AG04450 (cell line): Measurements from ENCODE around the gene PRKG1. TPM values are rescaled to one million over a fixed set of nuclear protein-coding genes. Genes with fewer than 3 reads are reported as not detected.

Experiments used
- CTCF ChIA-PET: fragments of 300-600, 350-600 bp; formaldehyde crosslinking; extraction: SDS; loops from one replicate; lab custom pipeline; 2022; ENCODE audit warnings: antibody characterized with exemption, inconsistent platforms; lab: Charles Lee
- POLR2A ChIA-PET: fragments of 350-600 bp; formaldehyde crosslinking; extraction: SDS; loops from one replicate; lab custom pipeline; 2021; ENCODE audit warnings: antibody characterized with exemption, inconsistent platforms; lab: Yijun Ruan, JAX
- DNase-seq: peaks from one replicate; pipeline ENCODE4 v3.0.0-alpha.2; 2011; ENCODE audit warnings: low read depth, low spot score
- H3K27ac ChIP-seq: one replicate; pipeline ENCODE4 v1.5.1; 2012; ENCODE audit warnings: low read depth, low read length, control low read depth
- H3K27me3 ChIP-seq: one replicate; pipeline ENCODE4 v1.6.0; 2012; ENCODE audit warnings: low read length; ENCODE audit not compliant: control insufficient read depth, insufficient read depth
- H3K4me3 ChIP-seq: 2 replicates; pipeline ENCODE4 v1.5.1; 2011; ENCODE audit warnings: mild to moderate bottlenecking, low read depth, low read length, control low read depth
- H3K9me3 ChIP-seq: 2 replicates; pipeline ENCODE4 v1.5.1; 2012; ENCODE audit warnings: low read length; ENCODE audit not compliant: control insufficient read depth, insufficient read depth
- CTCF ChIP-seq: IDR thresholded peaks from 2 replicates; pipeline ENCODE4 v1.5.1; 2011; ENCODE audit warnings: low read depth, low read length, control low read depth, inconsistent platforms
- polyA plus RNA-seq: library from polyadenylated mRNA; depleted of rRNA; stranded (reverse); fragments of >200 nt; gene quantifications from 2 replicates; pipeline ENCODE4 v1.2.3, GENCODE V29; 2011

Gene PRKG1
- polyA plus RNA-seq, 1 experiment = 19.0 TPM

GRCh38 chr10:51171946-51172345 is 97.7 kb downstream of the PRKG1 start:
- Histone ChIP-seq H3K27me3 (no peaks in the 10 kb centered on the region), H3K4me3 (no peak overlapping the region), H3K9me3 (no peaks in the 10 kb centered on the region), H3K27ac (no peak overlapping the region)
- TF ChIP-seq CTCF = no peak
- no peak for DNase-seq
- CTCF ChIA-PET = no interaction called here
- POLR2A ChIA-PET = no interaction called here

DNA sequence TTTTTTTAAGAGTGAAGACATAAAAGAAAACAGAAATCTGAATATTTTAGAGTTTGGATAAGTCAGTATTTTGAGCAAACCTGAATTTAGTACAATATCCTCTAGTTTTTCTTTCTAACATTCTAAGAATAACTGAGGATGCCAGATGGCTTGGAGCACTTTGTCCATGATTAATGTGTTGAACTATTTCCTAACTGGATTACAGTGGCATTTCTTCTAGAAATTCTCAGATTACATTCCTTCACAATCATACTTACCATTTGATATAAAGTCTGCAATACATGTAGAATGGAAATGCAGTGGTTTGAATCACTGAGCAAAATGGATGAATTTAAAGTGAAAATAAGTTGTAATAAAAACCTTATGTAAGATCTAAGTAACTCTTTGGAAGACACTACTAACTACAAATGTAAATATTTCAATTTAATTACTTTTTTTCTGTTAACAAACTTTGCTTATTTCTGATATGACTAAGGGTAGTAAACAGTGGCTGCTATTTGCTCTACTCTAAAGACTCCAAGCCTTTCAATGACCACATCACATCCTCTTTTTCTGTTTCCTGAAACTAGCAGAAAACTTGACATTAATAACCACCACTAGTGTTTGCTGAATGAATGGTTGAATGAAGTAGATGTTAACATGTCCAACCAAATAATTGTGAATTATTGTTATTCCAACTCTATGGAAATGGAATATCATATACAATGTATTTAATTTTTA is 102.8 kb downstream of the PRKG1 start:
- POLR2A ChIA-PET = no interaction called here

DNA sequence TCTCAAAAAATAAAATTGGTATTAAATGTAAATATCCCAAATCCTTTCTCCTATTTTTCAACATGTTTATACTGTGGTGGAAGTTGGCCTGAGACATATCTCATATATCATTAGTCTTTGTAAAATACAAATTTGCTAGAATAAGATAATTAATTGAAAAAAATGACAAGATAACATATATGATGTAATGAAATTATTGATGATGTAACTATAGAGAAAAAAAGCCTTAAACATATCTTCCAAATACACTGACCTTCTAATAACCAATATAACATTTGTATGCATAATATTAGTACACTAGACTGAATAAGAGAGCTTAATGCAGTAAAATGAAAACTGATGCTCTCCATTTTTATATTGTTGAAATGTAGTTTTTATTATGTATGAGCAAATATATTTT is 104.3 kb downstream of the PRKG1 start:
- no peak for DNase-seq
- Histone ChIP-seq H3K9me3 (no peaks in the 10 kb centered on the region), H3K27ac (no peak overlapping the region), H3K4me3 (no peak overlapping the region), H3K27me3 (no peaks in the 10 kb centered on the region)
- no peak for TF ChIP-seq CTCF
- POLR2A ChIA-PET = no interaction called here
- CTCF ChIA-PET = no interaction called here

More for the DNA sequence above, 102.8 kb downstream of the PRKG1 start:
- DNase-seq = no peak
- no peak overlapping the region for H3K27ac ChIP-seq
- TF ChIP-seq CTCF = no peak
- no peaks in the 10 kb centered on the region for H3K27me3 ChIP-seq
- CTCF ChIA-PET = no interaction called here
- no peak overlapping the region for H3K4me3 ChIP-seq
- H3K9me3 ChIP-seq = no peaks in the 10 kb centered on the region

- Histone ChIP-seq H3K27ac (no peak overlapping the region), H3K27me3 (no peaks in the 10 kb centered on the region), H3K4me3 (no peak overlapping the region), H3K9me3 (no peaks in the 10 kb centered on the region)
- DNase-seq = no peak
- POLR2A ChIA-PET = no interaction called here
- TF ChIP-seq CTCF = no peak
- CTCF ChIA-PET = no interaction called here
These were observed 105.9 kb downstream of the PRKG1 start for GRCh38 chr10:51180141-51180540.

DNA sequence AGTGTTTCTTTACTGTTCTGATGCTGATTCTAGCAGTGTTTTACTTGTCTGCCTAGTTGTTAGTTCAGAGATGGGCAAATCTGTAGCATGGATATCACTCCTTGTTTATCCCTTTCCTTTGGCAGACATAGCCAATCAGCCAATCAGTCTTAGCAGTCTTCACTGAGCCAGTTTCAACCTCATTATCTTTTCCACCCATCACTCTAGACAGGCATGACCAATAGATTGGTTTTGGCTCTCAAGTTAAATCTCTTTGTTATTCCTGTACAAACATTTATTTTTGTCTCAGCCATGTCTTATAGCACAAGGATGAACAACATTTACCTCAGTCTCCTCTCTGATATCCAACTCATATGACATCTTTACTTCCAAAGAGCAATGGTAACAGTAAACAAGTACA is 109.5 kb downstream of the PRKG1 start:
- no peak overlapping the region for H3K4me3 ChIP-seq
- TF ChIP-seq CTCF = no peak
- ChIA-PET CTCF (no interaction called here), POLR2A (no interaction called here)
- no peaks in the 10 kb centered on the region for H3K27me3 ChIP-seq
- no peak overlapping the region for H3K27ac ChIP-seq
- H3K9me3 ChIP-seq = no peaks in the 10 kb centered on the region
- no peak for DNase-seq
